H1 (cell line): ENCODE measurements around the gene SLC13A5. TPM values are rescaled to one million over a fixed set of nuclear protein-coding genes. Genes with fewer than 3 reads are reported as not detected.

Source experiments
- CTCF ChIA-PET: fragments of 300-600 bp; sonication (Branson Sonifier 250); formaldehyde crosslinking; loops from one replicate; lab custom pipeline; 2021; ENCODE audit not compliant: partially characterized antibody; lab: Charles Lee
- POLR2A ChIA-PET: fragments of 300-600 bp; sonication (Branson Sonifier 250); formaldehyde crosslinking; loops from one replicate; lab custom pipeline; 2021; ENCODE audit warnings: inconsistent platforms; ENCODE audit not compliant: partially characterized antibody; lab: Charles Lee
- DNase-seq, 2 experiments: peaks; one replicate each; pipeline versions ENCODE4 v3.0.0 to v3.0.0-alpha.2; 2010 to 2022; ENCODE audit warnings: low spot score in 2 of 2, low read depth in 1 of 2, mixed read lengths in 1 of 2
- FAIRE-seq: peaks from 2 replicates; lab custom pipeline; 2011; peaks lifted over from hg19 to GRCh38; lab: Jason Lieb, UNC
- H2AFZ ChIP-seq: 2 replicates; pipeline ENCODE4 v1.8.1; 2012; ENCODE audit warnings: low read length, inconsistent platforms
- H2AK5ac ChIP-seq: 2 replicates; pipeline ENCODE4 v1.6.1; 2013; ENCODE audit warnings: low read depth, low read length
- H2BK120ac ChIP-seq: replicated peaks from 2 replicates; pipeline ENCODE3; 2013; ENCODE audit warnings: low read depth, low read length, inconsistent platforms
- H2BK12ac ChIP-seq: 2 replicates; pipeline ENCODE4 v1.6.1; 2013; ENCODE audit warnings: low read depth, low read length
- H2BK15ac ChIP-seq: 2 replicates; pipeline ENCODE4 v1.6.1; 2013; ENCODE audit warnings: low read length
- H2BK20ac ChIP-seq: 2 replicates; pipeline ENCODE4 v1.6.1; 2013; ENCODE audit warnings: low read length
- H2BK5ac ChIP-seq: 2 replicates; pipeline ENCODE4 v1.6.1; 2013; ENCODE audit warnings: low read depth, low read length
- H3K14ac ChIP-seq: 2 replicates; pipeline ENCODE4 v1.6.1; 2013; ENCODE audit warnings: inconsistent platforms; ENCODE audit not compliant: insufficient read length
- H3K18ac ChIP-seq: 2 replicates; pipeline ENCODE4 v1.6.1; 2013; ENCODE audit warnings: low read length; ENCODE audit errors: extremely low read depth
- H3K23ac ChIP-seq: 2 replicates; pipeline ENCODE4 v1.6.1; 2013; ENCODE audit warnings: inconsistent platforms; ENCODE audit not compliant: insufficient read length
- H3K23me2 ChIP-seq: 2 replicates; pipeline ENCODE4 v1.6.1; 2013; ENCODE audit warnings: low read depth, low read length
- H3K27ac ChIP-seq: 2 replicates; pipeline ENCODE4 v1.6.1; 2011; ENCODE audit warnings: low read depth, low read length, inconsistent platforms
- H3K27me3 ChIP-seq, 4 experiments: replicated peaks in 1 of 4; 1 replicate in 1 of 4; 2 replicates in 3 of 4; pipeline versions ENCODE4 v1.6.1 to v1.8.1; 2011 to 2013; ENCODE audit warnings: low read length in 3 of 4, mild to moderate bottlenecking in 3 of 4, inconsistent platforms in 2 of 4, mixed read lengths in 2 of 4, moderate library complexity in 1 of 4; ENCODE audit not compliant: control insufficient read depth in 3 of 4, insufficient read depth in 3 of 4; ENCODE audit errors: extremely low read depth in 1 of 4
- H3K36me3 ChIP-seq, 4 experiments: 2 replicates each; pipeline versions ENCODE4 v1.6.1 to v1.8.1; 2011 to 2013; ENCODE audit warnings: mild to moderate bottlenecking in 4 of 4, low read length in 3 of 4, moderate library complexity in 2 of 4, control low read depth in 1 of 4, inconsistent platforms in 1 of 4; ENCODE audit not compliant: insufficient read depth in 4 of 4, control insufficient read depth in 2 of 4
- H3K4ac ChIP-seq: replicated peaks from 2 replicates; pipeline ENCODE3; 2013; ENCODE audit warnings: low read length, low read depth, mixed read lengths, inconsistent platforms; ENCODE audit not compliant: insufficient read length
- H3K4me1 ChIP-seq, 4 experiments: replicated peaks in 1 of 4; 1 replicate in 1 of 4; 2 replicates in 3 of 4; pipeline versions ENCODE4 v1.6.1 to v1.8.1; 2011 to 2013; ENCODE audit warnings: low read length in 3 of 4, inconsistent platforms in 2 of 4, mixed read lengths in 1 of 4; ENCODE audit not compliant: insufficient read depth in 4 of 4, control insufficient read depth in 3 of 4
- H3K4me2 ChIP-seq, 2 experiments: 2 replicates each; pipeline versions ENCODE4 v1.6.1 to v1.8.1; 2011 to 2013; ENCODE audit warnings: low read depth in 2 of 2, low read length in 2 of 2, control low read depth in 1 of 2, inconsistent platforms in 1 of 2, mild to moderate bottlenecking in 1 of 2; ENCODE audit not compliant: insufficient read depth in 1 of 2
- H3K4me3 ChIP-seq, 4 experiments: fragments of 200-600, 300-600 bp in 1 of 4; sonication (generic), shearing (Covaris generic), sonication (Bioruptor Twin) in 1 of 4; 2 replicates each; pipeline versions ENCODE4 v1.5.1 to v1.8.1; 2011 to 2016; ENCODE audit warnings: low read length in 4 of 4, low read depth in 3 of 4, control low read depth in 2 of 4, inconsistent platforms in 2 of 4, mild to moderate bottlenecking in 2 of 4, mixed read lengths in 1 of 4, moderate library complexity in 1 of 4; ENCODE audit not compliant: insufficient read depth in 2 of 4; ENCODE audit errors: extremely low read depth in 1 of 4
- H3K56ac ChIP-seq: replicated peaks from 2 replicates; pipeline ENCODE3; 2013; ENCODE audit warnings: low read depth, mild to moderate bottlenecking, mixed read lengths, low read length, inconsistent platforms; ENCODE audit not compliant: insufficient read length
- H3K79me1 ChIP-seq: 2 replicates; pipeline ENCODE4 v1.6.1; 2013; ENCODE audit warnings: low read depth, low read length, control low read depth
- H3K79me2 ChIP-seq, 2 experiments: 2 replicates each; pipeline versions ENCODE4 v1.6.1 to v1.8.1; 2012 to 2013; ENCODE audit warnings: low read length in 2 of 2, mild to moderate bottlenecking in 2 of 2, inconsistent platforms in 1 of 2; ENCODE audit not compliant: insufficient read depth in 2 of 2, control insufficient read depth in 1 of 2
- H3K9ac ChIP-seq, 4 experiments: replicated peaks in 1 of 4; 1 replicate in 1 of 4; 2 replicates in 3 of 4; pipeline versions ENCODE4 v1.6.1 to v1.8.1; 2011 to 2013; ENCODE audit warnings: low read depth in 3 of 4, low read length in 3 of 4, control low read depth in 2 of 4, mild to moderate bottlenecking in 2 of 4, moderate library complexity in 2 of 4, inconsistent platforms in 1 of 4; ENCODE audit errors: extremely low read depth in 1 of 4
- H3K9me3 ChIP-seq, 2 experiments: 2 replicates each; pipeline versions ENCODE4 v1.6.1 to v1.8.1; 2012 to 2013; ENCODE audit warnings: mild to moderate bottlenecking in 2 of 2, moderate library complexity in 2 of 2, control low read depth in 1 of 2, inconsistent platforms in 1 of 2, low read depth in 1 of 2, low read length in 1 of 2, mixed read lengths in 1 of 2; ENCODE audit not compliant: insufficient read depth in 2 of 2
- H4K20me1 ChIP-seq, 2 experiments: replicated peaks in 1 of 2; 2 replicates each; pipeline versions ENCODE3 to v1.8.1; 2011 to 2013; ENCODE audit warnings: inconsistent platforms in 2 of 2, low read length in 2 of 2, mild to moderate bottlenecking in 1 of 2; ENCODE audit not compliant: insufficient read depth in 2 of 2, control insufficient read depth in 1 of 2
- H4K5ac ChIP-seq: 2 replicates; pipeline ENCODE4 v1.6.1; 2013; ENCODE audit warnings: low read length, low read depth, mixed read lengths, inconsistent platforms; ENCODE audit not compliant: insufficient read length
- H4K8ac ChIP-seq: 2 replicates; pipeline ENCODE4 v1.8.0; 2013; ENCODE audit warnings: mild to moderate bottlenecking, moderate library complexity, low read length, inconsistent platforms; ENCODE audit not compliant: insufficient read depth; ENCODE audit errors: extremely low read depth
- H4K91ac ChIP-seq: replicated peaks from 2 replicates; pipeline ENCODE3; 2013; ENCODE audit warnings: low read length, mixed read lengths, inconsistent platforms; ENCODE audit not compliant: insufficient read length
- CBX5 ChIP-seq: fragments of 300-800, 300-1000 bp; sonication (generic); IDR thresholded peaks from 2 replicates; pipeline ENCODE4 v1.7.1; 2016; ENCODE audit warnings: antibody characterized with exemption, low read length, low read depth
- CBX8 ChIP-seq: fragments of 300-800, 300-1000 bp; sonication (generic); IDR thresholded peaks from 2 replicates; pipeline ENCODE4 v1.7.1; 2016; ENCODE audit warnings: low read depth, low read length, borderline replicate concordance
- CHD2 ChIP-seq: IDR thresholded peaks from 2 replicates; pipeline ENCODE4 v1.6.1; 2012; ENCODE audit warnings: low read length, improper control_type of control experiment
- CREB1 ChIP-seq: IDR thresholded peaks from 2 replicates; pipeline ENCODE4 v1.6.1; 2012; ENCODE audit warnings: inconsistent platforms
- EGR1 ChIP-seq: IDR thresholded peaks from 2 replicates; pipeline ENCODE4 v1.6.1; 2011; ENCODE audit warnings: low read depth, low read length, borderline replicate concordance
- EP300 ChIP-seq, 2 experiments: IDR thresholded peaks; 1 replicate in 1 of 2; 2 replicates in 1 of 2; pipeline ENCODE4 v1.6.1; 2011 to 2012; ENCODE audit warnings: low read depth in 2 of 2, low read length in 2 of 2, mild to moderate bottlenecking in 2 of 2, borderline replicate concordance in 1 of 2, inconsistent platforms in 1 of 2, moderate library complexity in 1 of 2
- GTF2F1 ChIP-seq: IDR thresholded peaks from 2 replicates; pipeline ENCODE4 v1.6.1; 2012; ENCODE audit warnings: low read depth, low read length, improper control_type of control experiment, borderline replicate concordance
- NRF1 ChIP-seq: IDR thresholded peaks from 2 replicates; pipeline ENCODE4 v1.6.1; 2011; ENCODE audit warnings: mild to moderate bottlenecking, low read depth, low read length, improper control_type of control experiment
- RXRA ChIP-seq: IDR thresholded peaks from 2 replicates; pipeline ENCODE4 v1.6.1; 2011; ENCODE audit warnings: low read depth, mild to moderate bottlenecking, low read length, moderate library complexity; ENCODE audit not compliant: insufficient read depth
- SIRT6 ChIP-seq: IDR thresholded peaks from one replicate; pipeline ENCODE4 v1.7.1; 2012; ENCODE audit warnings: low read length, inconsistent platforms
- SP1 ChIP-seq: IDR thresholded peaks from 2 replicates; pipeline ENCODE4 v1.6.1; 2011; ENCODE audit warnings: low read depth, low read length
- TAF1 ChIP-seq: IDR thresholded peaks from 2 replicates; pipeline ENCODE4 v1.6.1; 2011; ENCODE audit warnings: mild to moderate bottlenecking, low read depth, low read length
- WGBS, 2 experiments: shearing (Covaris generic) in 1 of 2; methylation state at CpG; one replicate each; pipeline versions ENCODE4 v1.1.6 to v1.1.7; 2013 to 2015; ENCODE audit warnings: low lambda C conversion rate in 2 of 2, mixed read lengths in 2 of 2, inconsistent platforms in 1 of 2, low coverage in 1 of 2, missing lambda C conversion rate in 1 of 2; ENCODE audit not compliant: insufficient replicate concordance in 2 of 2, insufficient coverage in 1 of 2, insufficient read length in 1 of 2; ENCODE audit errors: extremely low coverage in 1 of 2, missing lambda C conversion rate in 1 of 2; 5-methylcytosine and 5-hydroxymethylcytosine counted together
- polyA plus RNA-seq, 7 experiments: library from polyadenylated mRNA; depleted of rRNA in 3 of 7; stranded (reverse) in 5 of 7; unstranded in 2 of 7; fragments of >200 nt in 5 of 7; fragments of 200-250 nt in 2 of 7; gene quantifications; 1 replicate in 5 of 7; 2 replicates in 1 of 7; 4 replicates in 1 of 7; pipeline versions ENCODE4 v1.2.1 to v1.2.3, GENCODE V29; 2011 to 2013; ENCODE audit warnings: missing spikeins in 2 of 7, mixed read lengths in 2 of 7
- total RNA-seq: library from RNA; stranded (reverse); fragmentation: NEBNext Ultra II Directional; extraction: Animal tissue kit (Norgen Biotek cat#: 25700); gene quantifications from 2 replicates; pipeline ENCODE4 v1.2.1, GENCODE V29; 2021
- TF ChIP-seq, protein P1 (sequence below): IDR thresholded peaks from 2 replicates; pipeline ENCODE4 v1.6.1; 2011; ENCODE audit warnings: low read length, improper control_type of control experiment

Gene SLC13A5
- total and polyA plus RNA-seq, 2 of the 8 experiments (the other 6 are each of a cell fraction or from before 2014, with no cell fraction given): 2.1 to 2.6 TPM

DNA sequence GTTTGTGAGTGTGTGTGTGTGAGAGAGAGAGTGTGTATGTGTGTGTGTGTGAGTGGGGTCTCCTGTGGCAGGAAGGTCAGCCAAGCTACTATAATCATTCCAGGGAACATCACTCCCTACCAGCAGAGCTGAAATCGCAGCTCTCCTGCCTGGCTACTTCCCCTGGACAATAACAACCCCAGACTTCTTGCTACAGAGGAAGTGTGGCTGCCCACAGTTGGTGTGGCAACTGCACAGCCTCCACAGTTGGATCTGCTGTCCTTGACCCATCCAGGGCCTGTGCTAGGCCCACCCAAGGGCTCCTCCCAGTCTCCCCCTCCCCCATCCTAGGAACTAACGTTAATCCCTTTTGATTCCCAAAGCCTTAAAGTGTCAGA is 1.5 kb downstream of the SLC13A5 start:
- CTCF ChIA-PET: interaction anchor here (0.7 to 7.0 kb wide), 14 partner anchors 10 to 310 kb away, joined by 3 to 72 read pairs (median 5); no protein-coding TSS in a partner anchor
- no peak for DNase-seq
- 0 out of 2 replicates have a peak overlapping the region, but pooled peaks have one; percentile 95 for H2BK15ac ChIP-seq

More for the DNA sequence above, 1.5 kb downstream of the SLC13A5 start:
- Histone ChIP-seq H2AK5ac (peak overlapping the region; percentile 16; the same call in 1 of the 2 replicates), H3K27ac (no peak overlapping the region), H2AFZ (no peak overlapping the region), H4K91ac (no peak overlapping the region), H3K4me2 (peak overlapping the region in 1 of 2 experiments; percentile 93; a peak in 1 of 4 replicates), H3K9ac (no peak overlapping the region; a peak in 1 of 7 replicates), H2BK5ac (no peak overlapping the region), H4K8ac (no peak overlapping the region), H2BK120ac (no peak overlapping the region), H2BK20ac (no peak overlapping the region), H3K9me3 (no peaks in the 10 kb centered on the region), H3K4ac (no peak overlapping the region), H4K5ac (no peak overlapping the region), H3K56ac (peak overlapping the region; percentile 49), H3K23ac (no peak overlapping the region), H3K18ac (no peak overlapping the region), H3K4me3 (no peak overlapping the region), H3K27me3 (peaks cover 9 to 38% (median 31%) of the 10 kb centered on the region in 4 experiments), H3K36me3 (no peaks in the 10 kb centered on the region), H3K79me1 (no peaks in the 10 kb centered on the region; the same call in 1 of the 2 replicates), H3K79me2 (no peaks in the 10 kb centered on the region), H3K23me2 (peaks cover 19% of the 10 kb centered on the region; the same call in 1 of the 2 replicates), H2BK12ac (no peak overlapping the region), H3K4me1 (peaks cover 0 to 12% (median 9%) of the 10 kb centered on the region in 4 experiments; a peak in 6 of 7 replicates), H3K14ac (no peak overlapping the region), H4K20me1 (no peaks in the 10 kb centered on the region)
- TF ChIP-seq CBX5: no peak
- TF ChIP-seq TAF1: no peak
- TF ChIP-seq EP300 (IDR thresholded peaks at IDR 0.05; ENCODE audit: borderline replicate concordance in 1 of 2, low read depth in 2 of 2, low read length in 2 of 2): no peak
- no peak for TF ChIP-seq SP1
- TF ChIP-seq, protein P1, sequence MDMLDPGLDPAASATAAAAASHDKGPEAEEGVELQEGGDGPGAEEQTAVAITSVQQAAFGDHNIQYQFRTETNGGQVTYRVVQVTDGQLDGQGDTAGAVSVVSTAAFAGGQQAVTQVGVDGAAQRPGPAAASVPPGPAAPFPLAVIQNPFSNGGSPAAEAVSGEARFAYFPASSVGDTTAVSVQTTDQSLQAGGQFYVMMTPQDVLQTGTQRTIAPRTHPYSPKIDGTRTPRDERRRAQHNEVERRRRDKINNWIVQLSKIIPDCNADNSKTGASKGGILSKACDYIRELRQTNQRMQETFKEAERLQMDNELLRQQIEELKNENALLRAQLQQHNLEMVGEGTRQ: no peak
- TF ChIP-seq NRF1: no peak
- no peak for TF ChIP-seq CBX8
- TF ChIP-seq GTF2F1: no peak
- TF ChIP-seq EGR1: no peak
- TF ChIP-seq RXRA: no peak
- no peak for TF ChIP-seq CHD2
- no peak for TF ChIP-seq CREB1
- TF ChIP-seq SIRT6: no peak
- 68% methylated on average over 2 of the region's 2 CpGs; no CpG with 5 or more reads in 1 of the 2 experiments for WGBS, 2 experiments
- POLR2A ChIA-PET: interaction anchor here (1.4 kb wide), 1 partner anchor 39 kb away, joined by 3 read pairs; no protein-coding TSS in a partner anchor
- no peak for FAIRE-seq
